Fibroblast of lung (primary cell): ENCODE results near the gene ATXN7L1. TPM values are rescaled to one million over a fixed set of nuclear protein-coding genes. Genes with fewer than 3 reads are reported as not detected.

Source experiments
- DNase-seq, 2 donors: peaks; one replicate each; pipeline versions ENCODE4 v3.0.0 to v3.0.0-alpha.2; 2010; ENCODE audit warnings: low read depth in 2 of 2
- H2AFZ ChIP-seq: 2 replicates; pipeline ENCODE4 v1.5.1; 2012; ENCODE audit warnings: low read length, control low read depth, inconsistent platforms
- H3K27ac ChIP-seq: 2 replicates; pipeline ENCODE4 v1.5.1; 2011; ENCODE audit warnings: low read length, control low read depth; ENCODE audit not compliant: insufficient read depth
- H3K27me3 ChIP-seq: 2 replicates; pipeline ENCODE4 v1.5.1; 2011; ENCODE audit warnings: mild to moderate bottlenecking, low read length; ENCODE audit not compliant: control insufficient read depth, insufficient read depth
- H3K36me3 ChIP-seq: 2 replicates; pipeline ENCODE4 v1.5.1; 2011; ENCODE audit warnings: low read length; ENCODE audit not compliant: control insufficient read depth, insufficient read depth
- H3K4me1 ChIP-seq: 2 replicates; pipeline ENCODE4 v1.5.1; 2011; ENCODE audit warnings: low read length; ENCODE audit not compliant: control insufficient read depth, insufficient read depth; ENCODE audit errors: extremely low read depth
- H3K4me2 ChIP-seq: 2 replicates; pipeline ENCODE4 v1.5.1; 2011; ENCODE audit warnings: low read length, control low read depth; ENCODE audit not compliant: insufficient read depth; ENCODE audit errors: extremely low read depth
- H3K4me3 ChIP-seq, 4 experiments: fragments of 200-600 bp in 1 of 4; sonication (generic) in 1 of 4; replicated peaks in 1 of 4; 2 replicates each; pipeline ENCODE4 v1.5.1; 2011 to 2016; ENCODE audit warnings: low read length in 4 of 4, low read depth in 3 of 4, mild to moderate bottlenecking in 3 of 4, control low read depth in 2 of 4, inconsistent platforms in 1 of 4, mixed read lengths in 1 of 4; ENCODE audit not compliant: insufficient read depth in 1 of 4; ENCODE audit errors: control extremely low read depth in 1 of 4
- H3K79me2 ChIP-seq: 2 replicates; pipeline ENCODE4 v1.5.1; 2012; ENCODE audit warnings: mild to moderate bottlenecking, low read length, inconsistent platforms; ENCODE audit not compliant: control insufficient read depth, insufficient read depth
- H3K9ac ChIP-seq: 2 replicates; pipeline ENCODE4 v1.5.1; 2011; ENCODE audit warnings: mild to moderate bottlenecking, low read length, control low read depth; ENCODE audit not compliant: insufficient read depth
- H3K9me3 ChIP-seq: 2 replicates; pipeline ENCODE4 v1.5.1; 2012; ENCODE audit warnings: low read depth, low read length; ENCODE audit not compliant: control insufficient read depth, insufficient read depth
- H4K20me1 ChIP-seq: 2 replicates; pipeline ENCODE4 v1.5.1; 2011; ENCODE audit warnings: low read length; ENCODE audit not compliant: control insufficient read depth, insufficient read depth; ENCODE audit errors: extremely low read depth
- EZH2 ChIP-seq: IDR thresholded peaks from 2 replicates; pipeline ENCODE4 v1.5.1; 2012; ENCODE audit warnings: low read length, control low read depth, mild to moderate bottlenecking; ENCODE audit errors: missing control alignments
- polyA plus RNA-seq, 2 donors: library from polyadenylated mRNA; depleted of rRNA in 1 of 2; stranded (reverse) in 1 of 2; unstranded in 1 of 2; fragments of >200 nt; gene quantifications; 2 replicates each; pipeline ENCODE4 v1.2.1, GENCODE V29; 2011 to 2012; ENCODE audit warnings: missing spikeins in 1 of 2
- total RNA-seq: library from RNA; depleted of rRNA; stranded (reverse); fragments of >200 nt; gene quantifications from 2 replicates; pipeline ENCODE4 v1.2.1, GENCODE V29; 2014
- TF ChIP-seq, protein P1 (sequence below), 2 donors: IDR thresholded peaks in 1 of 2; conservative IDR thresholded peaks in 1 of 2; 1 replicate in 1 of 2; 2 replicates in 1 of 2; pipeline ENCODE4 v1.5.1; 2011 to 2012; ENCODE audit warnings: low read length in 2 of 2, control low read depth in 1 of 2, inconsistent platforms in 1 of 2, low read depth in 1 of 2, mild to moderate bottlenecking in 1 of 2

ATXN7L1 gene
- total and polyA plus RNA-seq, 2 donors (not counting 1 experiment from before 2014, with no cell fraction given) = 5.1 to 9.4 TPM

DNA sequence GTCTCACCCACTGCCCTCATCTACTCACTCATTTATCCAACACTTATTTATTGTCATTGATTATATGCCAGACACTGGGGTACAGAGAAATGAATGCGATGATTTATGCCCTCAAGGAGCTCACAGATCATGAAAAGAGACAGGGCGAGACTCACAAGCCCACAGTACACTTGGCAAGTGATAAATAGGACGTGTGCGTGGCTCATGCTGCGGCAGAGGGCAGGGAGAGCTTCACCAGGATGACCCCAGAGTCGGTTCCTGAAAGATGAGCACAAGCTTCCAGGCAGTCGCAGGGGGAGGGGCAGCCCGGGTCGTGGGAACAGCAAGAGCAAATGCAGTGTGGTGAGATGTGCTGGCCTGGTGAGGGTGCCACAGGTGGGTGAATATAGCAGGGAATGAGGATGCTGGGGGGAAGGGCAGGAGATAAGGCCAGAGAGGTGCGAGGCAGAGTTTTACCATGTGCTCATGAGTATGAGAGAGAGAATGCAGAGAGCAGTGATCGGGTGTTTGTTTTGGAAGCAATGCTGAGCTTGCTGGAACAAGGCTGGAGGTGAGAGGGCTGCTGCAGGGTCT, 70.9 kb downstream of the ATXN7L1 start:
- no peaks in the 10 kb centered on the region for H3K9me3 ChIP-seq
- no peak overlapping the region for H3K4me3 ChIP-seq
- H3K27ac ChIP-seq = peak overlapping the region; percentile 55
- H4K20me1 ChIP-seq = no peaks in the 10 kb centered on the region
- H2AFZ ChIP-seq = no peak overlapping the region
- H3K27me3 ChIP-seq = no peaks in the 10 kb centered on the region
- peak in 1 of 2 donors; percentile 27 for DNase-seq
- no peaks in the 10 kb centered on the region for H3K36me3 ChIP-seq
- no peaks in the 10 kb centered on the region for H3K79me2 ChIP-seq
- no peak overlapping the region for H3K4me2 ChIP-seq
- H3K9ac ChIP-seq = no peak overlapping the region
- peaks cover 34% of the 10 kb centered on the region for H3K4me1 ChIP-seq
- TF ChIP-seq, protein P1, sequence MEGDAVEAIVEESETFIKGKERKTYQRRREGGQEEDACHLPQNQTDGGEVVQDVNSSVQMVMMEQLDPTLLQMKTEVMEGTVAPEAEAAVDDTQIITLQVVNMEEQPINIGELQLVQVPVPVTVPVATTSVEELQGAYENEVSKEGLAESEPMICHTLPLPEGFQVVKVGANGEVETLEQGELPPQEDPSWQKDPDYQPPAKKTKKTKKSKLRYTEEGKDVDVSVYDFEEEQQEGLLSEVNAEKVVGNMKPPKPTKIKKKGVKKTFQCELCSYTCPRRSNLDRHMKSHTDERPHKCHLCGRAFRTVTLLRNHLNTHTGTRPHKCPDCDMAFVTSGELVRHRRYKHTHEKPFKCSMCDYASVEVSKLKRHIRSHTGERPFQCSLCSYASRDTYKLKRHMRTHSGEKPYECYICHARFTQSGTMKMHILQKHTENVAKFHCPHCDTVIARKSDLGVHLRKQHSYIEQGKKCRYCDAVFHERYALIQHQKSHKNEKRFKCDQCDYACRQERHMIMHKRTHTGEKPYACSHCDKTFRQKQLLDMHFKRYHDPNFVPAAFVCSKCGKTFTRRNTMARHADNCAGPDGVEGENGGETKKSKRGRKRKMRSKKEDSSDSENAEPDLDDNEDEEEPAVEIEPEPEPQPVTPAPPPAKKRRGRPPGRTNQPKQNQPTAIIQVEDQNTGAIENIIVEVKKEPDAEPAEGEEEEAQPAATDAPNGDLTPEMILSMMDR (conservative IDR thresholded peaks at IDR 0.05 in 1 of 2, IDR thresholded peaks at IDR 0.05 in 1 of 2; ENCODE audit: low read depth in 1 of 2, low read length in 2 of 2) = no peak
- no peak for TF ChIP-seq EZH2

DNA sequence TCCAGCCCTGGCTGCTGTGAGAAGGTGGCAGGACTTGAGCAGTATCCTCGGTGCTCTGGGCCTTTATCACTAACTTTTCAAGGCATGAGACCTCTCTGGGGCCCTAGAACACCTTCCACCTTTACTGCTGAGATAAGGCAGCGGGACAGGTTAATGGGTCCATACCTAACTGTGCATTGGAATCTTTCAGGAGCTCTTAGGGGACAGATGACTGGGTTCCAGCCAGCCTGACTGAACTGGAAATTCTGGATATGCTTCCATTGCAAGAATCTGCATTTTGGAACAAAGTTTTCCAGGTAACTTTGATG, 73.0 kb downstream of the ATXN7L1 start:
- Histone ChIP-seq H3K79me2 (no peaks in the 10 kb centered on the region), H3K27ac (no peak overlapping the region), H3K27me3 (no peaks in the 10 kb centered on the region), H3K4me2 (no peak overlapping the region), H3K4me1 (peaks cover 46% of the 10 kb centered on the region), H4K20me1 (no peaks in the 10 kb centered on the region), H3K9me3 (no peaks in the 10 kb centered on the region), H2AFZ (no peak overlapping the region), H3K4me3 (no peak overlapping the region), H3K9ac (no peak overlapping the region), H3K36me3 (no peaks in the 10 kb centered on the region)
- DNase-seq = no peak
- no peak for TF ChIP-seq EZH2
- TF ChIP-seq, protein P1 (conservative IDR thresholded peaks at IDR 0.05 in 1 of 2, IDR thresholded peaks at IDR 0.05 in 1 of 2; ENCODE audit: low read depth in 1 of 2, low read length in 2 of 2) = no peak

DNA sequence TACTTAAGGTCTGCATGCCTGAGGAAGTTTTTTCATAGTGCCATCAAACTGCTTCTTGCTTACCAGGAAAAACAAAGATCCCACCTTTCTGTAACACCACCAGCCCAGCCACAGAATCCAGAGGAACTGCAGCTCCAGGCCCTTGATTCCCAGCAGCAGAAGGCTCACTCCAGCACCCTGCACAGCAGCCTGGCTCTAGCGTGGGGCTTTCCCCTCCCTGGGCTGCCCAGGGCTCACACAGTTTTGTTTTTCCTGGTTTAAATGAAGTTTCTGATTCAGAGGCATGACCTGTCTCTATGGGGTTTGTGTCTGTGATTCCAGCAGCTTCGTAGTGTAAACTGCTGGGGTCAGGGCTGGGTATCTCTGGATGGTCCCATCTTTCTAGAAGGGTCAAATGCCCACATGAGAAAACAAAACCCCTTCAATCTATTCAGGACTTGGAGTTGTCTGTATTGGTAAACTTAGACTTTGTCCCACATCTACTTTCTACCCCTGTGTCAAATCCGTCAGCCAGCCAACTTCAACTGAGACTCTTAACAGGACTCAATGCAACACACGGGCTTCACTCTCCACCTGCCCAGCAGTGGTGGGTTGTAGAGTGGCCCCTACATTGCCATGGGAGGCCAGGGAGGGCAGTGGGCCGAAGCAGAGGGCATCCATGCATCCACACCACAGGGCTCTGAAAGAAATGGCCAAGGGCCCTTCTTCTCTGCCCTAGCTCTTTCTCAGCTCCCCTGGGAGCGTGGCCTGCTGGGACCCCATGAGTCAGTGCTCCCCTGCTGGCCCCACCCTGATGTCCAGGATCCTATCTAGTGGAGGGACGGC, 73.6 kb downstream of the ATXN7L1 start:
- H3K9ac ChIP-seq = no peak overlapping the region
- TF ChIP-seq, protein P1 (conservative IDR thresholded peaks at IDR 0.05 in 1 of 2, IDR thresholded peaks at IDR 0.05 in 1 of 2; ENCODE audit: low read depth in 1 of 2, low read length in 2 of 2) = no peak
- TF ChIP-seq EZH2 = no peak
- DNase-seq = no peak

More for the DNA sequence above, 73.6 kb downstream of the ATXN7L1 start:
- no peaks in the 10 kb centered on the region for H3K36me3 ChIP-seq
- no peaks in the 10 kb centered on the region for H3K79me2 ChIP-seq
- peaks cover 46% of the 10 kb centered on the region for H3K4me1 ChIP-seq
- H3K9me3 ChIP-seq = no peaks in the 10 kb centered on the region
- no peak overlapping the region for H2AFZ ChIP-seq
- no peaks in the 10 kb centered on the region for H3K27me3 ChIP-seq
- no peak overlapping the region for H3K4me3 ChIP-seq
- H3K4me2 ChIP-seq = no peak overlapping the region
- H4K20me1 ChIP-seq = no peaks in the 10 kb centered on the region
- H3K27ac ChIP-seq = no peak overlapping the region
